ENCODE results near the gene DPAGT1. TPM values are rescaled to one million over a fixed set of nuclear protein-coding genes. Genes with fewer than 3 reads are reported as not detected.

DPAGT1 gene
- total and polyA plus RNA-seq, 2 of the 8 experiments (the other 6 are each of a cell fraction or from before 2014, with no cell fraction given), result 59.8 to 236 TPM

- POLR2A ChIA-PET (ENCODE audit: partially characterized antibody), result interaction anchor here (0.7 to 4.9 kb wide), 15 partner anchors 8 to 85 kb away, joined by 3 to 42 read pairs (median 4); partner anchors contain the start of genes ABCG4, C2CD2L, CBL and HMBS
- peak overlapping the region; percentile 59; the same call in 1 of the 2 replicates for H2AFZ ChIP-seq (ENCODE audit: low read length)
- peak; percentile 9; the same call in 1 of the 2 replicates for TF ChIP-seq PHF8 (conservative IDR thresholded peaks at IDR 0.05; ENCODE audit: low read depth, low read length)
- TF ChIP-seq HDAC2 (IDR thresholded peaks at IDR 0.05; ENCODE audit: borderline replicate concordance in 1 of 2, low read depth in 2 of 2, low read length in 2 of 2), result 0 out of 4 replicates have a peak, but pooled peaks of 1 of the 2 experiments have one; percentile 41
- TF ChIP-seq POLR2A (IDR thresholded peaks at IDR 0.05; ENCODE audit: control extremely low read depth in 1 of 2, low read depth in 2 of 2, low read length in 2 of 2), result peak in 1 of 2 experiments; percentile 6; a peak in 1 of 3 replicates
- TF ChIP-seq SIN3A (conservative IDR thresholded peaks at IDR 0.05 in 1 of 2, IDR thresholded peaks at IDR 0.05 in 1 of 2; ENCODE audit: low read depth in 1 of 2, low read length in 2 of 2), result peak in 1 of 2 experiments; percentile 18; a peak in 1 of 4 replicates
- no peak for TF ChIP-seq BACH1 (IDR thresholded peaks at IDR 0.05; ENCODE audit: low read length)
These were observed 20.1 kb upstream of the DPAGT1 start for GRCh38 chr11:119121811-119122124.

More at GRCh38 chr11:119121811-119122124, 20.1 kb upstream of the DPAGT1 start:
- Histone ChIP-seq H4K20me1 (replicated peaks in 1 of 2; ENCODE audit: control insufficient read depth in 1 of 2, insufficient read depth in 2 of 2, low read length in 2 of 2) (peaks cover 0 to 8% of the 10 kb centered on the region in 2 experiments), H3K56ac (replicated peaks; ENCODE audit: insufficient read length, low read depth, low read length) (peak overlapping the region; percentile 36), H3K79me2 (ENCODE audit: control insufficient read depth in 1 of 2, insufficient read depth in 2 of 2, low read length in 2 of 2) (peaks cover 7 to 26% of the 10 kb centered on the region in 2 experiments), H3K9ac (replicated peaks in 1 of 4; ENCODE audit: extremely low read depth in 1 of 4, low read depth in 3 of 4, low read length in 3 of 4) (peak overlapping the region; percentile 62 to 86 (median 77)), H4K8ac (ENCODE audit: extremely low read depth, insufficient read depth, low read length) (no peak overlapping the region), H3K36me3 (ENCODE audit: control insufficient read depth in 2 of 4, insufficient read depth in 4 of 4, low read length in 3 of 4) (peaks cover 0 to 7% (median 4%) of the 10 kb centered on the region in 4 experiments; a peak in 3 of 8 replicates), H3K4ac (replicated peaks; ENCODE audit: insufficient read length, low read depth, low read length) (no peak overlapping the region), H3K4me2 (ENCODE audit: insufficient read depth in 1 of 2, low read depth in 2 of 2, low read length in 2 of 2) (peak overlapping the region; percentile 74 to 81), H2BK20ac (ENCODE audit: low read length) (no peak overlapping the region), H2BK120ac (replicated peaks; ENCODE audit: low read depth, low read length) (no peak overlapping the region), H2BK12ac (ENCODE audit: low read depth, low read length) (0 out of 2 replicates have a peak overlapping the region, but pooled peaks have one; percentile 3), H3K23me2 (ENCODE audit: low read depth, low read length) (peaks cover 5% of the 10 kb centered on the region; the same call in 1 of the 2 replicates), H3K18ac (ENCODE audit: extremely low read depth, low read length) (no peak overlapping the region), H3K27ac (ENCODE audit: low read depth, low read length) (peak overlapping the region; percentile 68), H3K4me3 (ENCODE audit: extremely low read depth in 1 of 4, insufficient read depth in 2 of 4, low read depth in 3 of 4, low read length in 4 of 4) (peak overlapping the region; percentile 63 to 97 (median 93)), H3K23ac (ENCODE audit: insufficient read length) (no peak overlapping the region), H4K91ac (replicated peaks; ENCODE audit: insufficient read length, low read length) (no peak overlapping the region), H2BK5ac (ENCODE audit: low read depth, low read length) (peak overlapping the region; percentile 79), H4K5ac (ENCODE audit: insufficient read length, low read depth, low read length) (no peak overlapping the region), H3K79me1 (ENCODE audit: low read depth, low read length) (peaks cover 7% of the 10 kb centered on the region; the same call in 1 of the 2 replicates), H3K27me3 (replicated peaks in 1 of 4; ENCODE audit: control insufficient read depth in 3 of 4, extremely low read depth in 1 of 4, insufficient read depth in 3 of 4, low read length in 3 of 4) (no peaks in the 10 kb centered on the region), H3K14ac (ENCODE audit: insufficient read length) (no peak overlapping the region), H2BK15ac (ENCODE audit: low read length) (no peak overlapping the region), H3K9me3 (ENCODE audit: insufficient read depth in 2 of 2, low read depth in 1 of 2, low read length in 1 of 2) (no peaks in the 10 kb centered on the region), H2AK5ac (ENCODE audit: low read depth, low read length) (no peak overlapping the region), H3K4me1 (replicated peaks in 1 of 4; ENCODE audit: control insufficient read depth in 3 of 4, insufficient read depth in 4 of 4, low read length in 3 of 4) (peaks cover 0 to 10% (median 6%) of the 10 kb centered on the region in 4 experiments; a peak in 5 of 7 replicates)
- 3% methylated on average over 20 of the region's 20 CpGs; no CpG with 5 or more reads in 1 of the 2 experiments for WGBS, 2 experiments (ENCODE audit: extremely low coverage in 1 of 2, insufficient coverage in 1 of 2, insufficient read length in 1 of 2, insufficient replicate concordance in 2 of 2, low coverage in 1 of 2, low lambda C conversion rate in 2 of 2, missing lambda C conversion rate in 1 of 2)
- CTCF ChIA-PET (ENCODE audit: partially characterized antibody), result interaction anchor here (1.3 to 4.9 kb wide), 5 partner anchors 12 to 74 kb away, joined by 3 to 26 read pairs (median 6); partner anchors contain the start of genes C2CD2L and HMBS
- DNase-seq (ENCODE audit: low read depth in 1 of 2, low spot score in 2 of 2), result no peak
- no peak for FAIRE-seq
